ENCODE results near the gene KCTD1.

Gene KCTD1

GRCh38 chr18:26464128-26465011 is 84.0 kb downstream of the KCTD1 start:
- H3K4me3 ChIP-seq (replicated peaks in 1 of 2; ENCODE audit: low read depth in 2 of 2, low read length in 2 of 2): no peak overlapping the region
- DNase-seq (ENCODE audit: low read depth in 2 of 2): no peak
- TF ChIP-seq CTCF (IDR thresholded peaks at IDR 0.05; ENCODE audit: low read depth, low read length): no peak

- TF ChIP-seq CTCF (IDR thresholded peaks at IDR 0.05; ENCODE audit: low read depth, low read length): no peak
- DNase-seq (ENCODE audit: low read depth in 2 of 2): no peak
- H3K4me3 ChIP-seq (replicated peaks in 1 of 2; ENCODE audit: low read depth in 2 of 2, low read length in 2 of 2): no peak overlapping the region
Observed at GRCh38 chr18:26462355-26462754, 86.0 kb downstream of the KCTD1 start.

GRCh38 chr18:26461405-26461804 is 86.9 kb downstream of the KCTD1 start:
- DNase-seq (ENCODE audit: low read depth in 2 of 2): no peak
- H3K4me3 ChIP-seq (replicated peaks in 1 of 2; ENCODE audit: low read depth in 2 of 2, low read length in 2 of 2): no peak overlapping the region
- TF ChIP-seq CTCF (IDR thresholded peaks at IDR 0.05; ENCODE audit: low read depth, low read length): no peak

- TF ChIP-seq CTCF (IDR thresholded peaks at IDR 0.05; ENCODE audit: low read depth, low read length): no peak
- DNase-seq (ENCODE audit: low read depth in 2 of 2): peak; percentile 39 to 78
- H3K4me3 ChIP-seq (replicated peaks in 1 of 2; ENCODE audit: low read depth in 2 of 2, low read length in 2 of 2): no peak overlapping the region
Observed at GRCh38 chr18:26460449-26461091, 87.8 kb downstream of the KCTD1 start.

- no peak for TF ChIP-seq CTCF (IDR thresholded peaks at IDR 0.05; ENCODE audit: low read depth, low read length)
- no peak for DNase-seq (ENCODE audit: low read depth in 2 of 2)
- no peak overlapping the region for H3K4me3 ChIP-seq (replicated peaks in 1 of 2; ENCODE audit: low read depth in 2 of 2, low read length in 2 of 2)
Observed at GRCh38 chr18:26459884-26460283, 88.5 kb downstream of the KCTD1 start.

- TF ChIP-seq CTCF (IDR thresholded peaks at IDR 0.05; ENCODE audit: low read depth, low read length): no peak
- DNase-seq (ENCODE audit: low read depth in 2 of 2): no peak
- no peak overlapping the region for H3K4me3 ChIP-seq (replicated peaks in 1 of 2; ENCODE audit: low read depth in 2 of 2, low read length in 2 of 2)
Observed at GRCh38 chr18:26459340-26459739, 89.0 kb downstream of the KCTD1 start.
